Fibroblast of lung (primary cell): ENCODE data around the gene AGBL1.

Experiments
- EZH2 ChIP-seq: IDR thresholded peaks from 2 replicates; pipeline ENCODE4 v1.5.1; 2012; ENCODE audit warnings: low read length, control low read depth, mild to moderate bottlenecking; ENCODE audit errors: missing control alignments
- TF ChIP-seq, protein P1 (sequence below), 2 donors: IDR thresholded peaks in 1 of 2; conservative IDR thresholded peaks in 1 of 2; 1 replicate in 1 of 2; 2 replicates in 1 of 2; pipeline ENCODE4 v1.5.1; 2011 to 2012; ENCODE audit warnings: low read length in 2 of 2, control low read depth in 1 of 2, inconsistent platforms in 1 of 2, low read depth in 1 of 2, mild to moderate bottlenecking in 1 of 2

DNA sequence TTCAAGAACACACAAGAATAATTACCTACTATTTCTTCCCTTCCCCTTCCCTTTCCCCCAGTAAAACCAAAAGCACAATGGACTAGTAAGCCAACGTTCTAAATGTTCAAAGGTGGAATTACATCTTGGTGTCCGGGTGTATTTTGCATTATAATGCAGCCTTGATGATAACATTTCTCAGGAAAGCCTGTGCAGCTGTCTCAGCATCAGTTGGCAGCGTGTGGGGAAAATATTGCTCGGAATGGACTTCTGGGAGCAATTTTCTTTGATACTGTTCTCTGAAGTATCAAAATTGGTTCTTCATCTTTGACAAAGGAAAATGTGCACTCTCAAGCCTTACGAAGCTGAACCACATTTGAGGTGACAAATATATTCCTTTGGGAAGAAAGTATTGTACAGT, 198.9 kb downstream of the AGBL1 start:
- TF ChIP-seq, protein P1, sequence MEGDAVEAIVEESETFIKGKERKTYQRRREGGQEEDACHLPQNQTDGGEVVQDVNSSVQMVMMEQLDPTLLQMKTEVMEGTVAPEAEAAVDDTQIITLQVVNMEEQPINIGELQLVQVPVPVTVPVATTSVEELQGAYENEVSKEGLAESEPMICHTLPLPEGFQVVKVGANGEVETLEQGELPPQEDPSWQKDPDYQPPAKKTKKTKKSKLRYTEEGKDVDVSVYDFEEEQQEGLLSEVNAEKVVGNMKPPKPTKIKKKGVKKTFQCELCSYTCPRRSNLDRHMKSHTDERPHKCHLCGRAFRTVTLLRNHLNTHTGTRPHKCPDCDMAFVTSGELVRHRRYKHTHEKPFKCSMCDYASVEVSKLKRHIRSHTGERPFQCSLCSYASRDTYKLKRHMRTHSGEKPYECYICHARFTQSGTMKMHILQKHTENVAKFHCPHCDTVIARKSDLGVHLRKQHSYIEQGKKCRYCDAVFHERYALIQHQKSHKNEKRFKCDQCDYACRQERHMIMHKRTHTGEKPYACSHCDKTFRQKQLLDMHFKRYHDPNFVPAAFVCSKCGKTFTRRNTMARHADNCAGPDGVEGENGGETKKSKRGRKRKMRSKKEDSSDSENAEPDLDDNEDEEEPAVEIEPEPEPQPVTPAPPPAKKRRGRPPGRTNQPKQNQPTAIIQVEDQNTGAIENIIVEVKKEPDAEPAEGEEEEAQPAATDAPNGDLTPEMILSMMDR (conservative IDR thresholded peaks at IDR 0.05 in 1 of 2, IDR thresholded peaks at IDR 0.05 in 1 of 2; ENCODE audit: low read depth in 1 of 2, low read length in 2 of 2): no peak
- TF ChIP-seq EZH2: no peak
